Gastroesophageal sphincter (tissue), 3 donors: ENCODE results near the gene GOLGA6L2.

Experiments used
- CTCF ChIP-seq, 4 experiments: fragments of 200-600 bp in 2 of 4; fragments of 450-650 bp in 2 of 4; sonication (generic) in 1 of 4; IDR thresholded peaks; one replicate each; pipeline ENCODE4 v1.5.1; 2017 to 2019; ENCODE audit warnings: antibody characterized with exemption in 4 of 4, mild to moderate bottlenecking in 2 of 4, moderate library complexity in 2 of 4
- EP300 ChIP-seq: sonication (generic); formaldehyde crosslinking; IDR thresholded peaks from one replicate; pipeline ENCODE4 v1.6.1; 2017; ENCODE audit warnings: antibody characterized with exemption, mild to moderate bottlenecking
- POLR2A ChIP-seq, 2 donors: fragments of 450-650 bp; IDR thresholded peaks; one replicate each; pipeline ENCODE4 v1.6.1; 2017; ENCODE audit warnings: antibody characterized with exemption in 2 of 2, mild to moderate bottlenecking in 2 of 2, moderate library complexity in 1 of 2
- POLR2AphosphoS5 ChIP-seq: sonication (generic); formaldehyde crosslinking; IDR thresholded peaks from one replicate; pipeline ENCODE4 v1.6.1; 2017; ENCODE audit warnings: antibody characterized with exemption

GRCh38 chr15:23438816-23439466, 8.1 kb downstream of the GOLGA6L2 start:
- TF ChIP-seq POLR2A (IDR thresholded peaks at IDR 0.05) (no peak), CTCF (IDR thresholded peaks at IDR 0.05) (no peak), POLR2AphosphoS5 (no peak), EP300 (no peak)
